ENCODE data around the gene MAP4K4. TPM values are rescaled to one million over a fixed set of nuclear protein-coding genes. Genes with fewer than 3 reads are reported as not detected.

The MAP4K4 gene
- total RNA-seq, 1 experiment from 2014 or later = 132 TPM

DNA sequence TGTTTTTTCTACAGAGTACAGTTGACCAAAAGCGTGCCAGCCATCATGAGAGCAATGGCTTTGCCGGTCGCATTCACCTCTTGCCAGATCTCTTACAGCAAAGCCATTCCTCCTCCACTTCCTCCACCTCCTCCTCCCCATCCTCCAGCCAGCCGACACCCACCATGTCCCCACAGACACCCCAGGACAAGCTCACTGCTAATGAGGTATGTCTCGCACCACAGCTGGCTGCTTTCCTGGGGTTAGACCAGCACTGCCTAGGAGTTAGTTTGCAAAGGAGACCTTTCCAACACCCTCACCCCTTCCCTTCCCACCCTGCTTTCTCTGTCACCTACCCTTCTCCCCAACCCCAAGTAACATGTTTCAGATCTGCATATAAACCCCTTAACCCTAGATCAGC lies 174.0 kb downstream of the MAP4K4 start:
- H3K4me1 ChIP-seq (ENCODE audit: insufficient read depth, low read length) = no peaks in the 10 kb centered on the region
- no peak overlapping the region for H3K27ac ChIP-seq (ENCODE audit: insufficient read length, low read depth, low read length)
- WGBS (ENCODE audit: extremely low coverage, insufficient read length, low lambda C conversion rate) = no CpG with 5 or more reads among the region's 5 CpGs
- H2AFZ ChIP-seq (ENCODE audit: low read length) = no peak overlapping the region
- H4K20me1 ChIP-seq (ENCODE audit: control insufficient read depth, insufficient read depth, insufficient read length) = no peaks in the 10 kb centered on the region
- no peak overlapping the region for H2BK12ac ChIP-seq (ENCODE audit: insufficient read length, low read depth, low read length)
- no peak overlapping the region for H4K5ac ChIP-seq (ENCODE audit: insufficient read length, low read depth, low read length)
- no peak overlapping the region for H3K4ac ChIP-seq (ENCODE audit: low read depth, low read length)
- H4K91ac ChIP-seq (ENCODE audit: insufficient read length, low read depth, low read length) = no peak overlapping the region
- no peak overlapping the region for H3K23ac ChIP-seq (ENCODE audit: insufficient read length, low read depth, low read length)
- H3K18ac ChIP-seq (ENCODE audit: insufficient read length, low read depth, low read length) = no peak overlapping the region
- H3K79me1 ChIP-seq (ENCODE audit: insufficient read depth, low read depth, low read length, poor library complexity, severe bottlenecking) = no peaks in the 10 kb centered on the region
- H2AK5ac ChIP-seq (ENCODE audit: insufficient read length, low read length) = no peak overlapping the region
- H3K79me2 ChIP-seq (ENCODE audit: insufficient read depth, low read length) = no peaks in the 10 kb centered on the region; the same call in 1 of the 2 replicates
- H3K9ac ChIP-seq (ENCODE audit: extremely low read depth, insufficient read length, low read length) = no peak overlapping the region
- H2BK15ac ChIP-seq (ENCODE audit: low read depth, low read length) = no peak overlapping the region
- H3K56ac ChIP-seq (ENCODE audit: insufficient read length, low read depth, low read length) = no peak overlapping the region
- H3K4me2 ChIP-seq (ENCODE audit: insufficient read depth, insufficient read length, low read length) = no peak overlapping the region
- H2BK120ac ChIP-seq (ENCODE audit: low read depth, low read length, poor library complexity, severe bottlenecking) = no peak overlapping the region
- no peak for DNase-seq
- no peak overlapping the region for H2BK20ac ChIP-seq (ENCODE audit: low read depth, low read length, poor library complexity, severe bottlenecking)
- H3K36me3 Mint-ChIP-seq (ENCODE audit: insufficient read depth in 1 of 3, low read depth in 3 of 3) = peaks cover 38 to 88% (median 87%) of the 10 kb centered on the region in 3 experiments; a peak in 6 of 7 replicates
- peaks cover 13% of the 10 kb centered on the region in 2 experiments; a peak in 3 of 4 replicates for H3K4me1 Mint-ChIP-seq
- H3K9me3 Mint-ChIP-seq = no peaks in the 10 kb centered on the region
- H3K4me3 Mint-ChIP-seq = no peak overlapping the region
- H3K27me3 ChIP-seq (ENCODE audit: insufficient read depth, low read length) = no peaks in the 10 kb centered on the region
- H4K8ac ChIP-seq (replicated peaks; ENCODE audit: insufficient read length, low read depth, low read length) = no peak overlapping the region
- H3T11ph ChIP-seq (ENCODE audit: low read length) = no peak overlapping the region
- no peaks in the 10 kb centered on the region for H3K23me2 ChIP-seq (ENCODE audit: insufficient read length, low read depth, low read length, poor library complexity, severe bottlenecking)
- H2BK5ac ChIP-seq (ENCODE audit: insufficient read length, low read length) = no peak overlapping the region
- TF ChIP-seq, protein P1, sequence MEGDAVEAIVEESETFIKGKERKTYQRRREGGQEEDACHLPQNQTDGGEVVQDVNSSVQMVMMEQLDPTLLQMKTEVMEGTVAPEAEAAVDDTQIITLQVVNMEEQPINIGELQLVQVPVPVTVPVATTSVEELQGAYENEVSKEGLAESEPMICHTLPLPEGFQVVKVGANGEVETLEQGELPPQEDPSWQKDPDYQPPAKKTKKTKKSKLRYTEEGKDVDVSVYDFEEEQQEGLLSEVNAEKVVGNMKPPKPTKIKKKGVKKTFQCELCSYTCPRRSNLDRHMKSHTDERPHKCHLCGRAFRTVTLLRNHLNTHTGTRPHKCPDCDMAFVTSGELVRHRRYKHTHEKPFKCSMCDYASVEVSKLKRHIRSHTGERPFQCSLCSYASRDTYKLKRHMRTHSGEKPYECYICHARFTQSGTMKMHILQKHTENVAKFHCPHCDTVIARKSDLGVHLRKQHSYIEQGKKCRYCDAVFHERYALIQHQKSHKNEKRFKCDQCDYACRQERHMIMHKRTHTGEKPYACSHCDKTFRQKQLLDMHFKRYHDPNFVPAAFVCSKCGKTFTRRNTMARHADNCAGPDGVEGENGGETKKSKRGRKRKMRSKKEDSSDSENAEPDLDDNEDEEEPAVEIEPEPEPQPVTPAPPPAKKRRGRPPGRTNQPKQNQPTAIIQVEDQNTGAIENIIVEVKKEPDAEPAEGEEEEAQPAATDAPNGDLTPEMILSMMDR (conservative IDR thresholded peaks at IDR 0.05) = no peak
- no peaks in the 10 kb centered on the region for H3K9me3 ChIP-seq (ENCODE audit: control insufficient read depth, low read depth, low read length)
- no peaks in the 10 kb centered on the region for H3K27me3 Mint-ChIP-seq (ENCODE audit: low read depth)
- H3K27ac Mint-ChIP-seq = peak overlapping the region in 2 of 3 experiments; percentile 76 to 81; a peak in 2 of 7 replicates
- no peak overlapping the region; the same call in 1 of the 2 replicates for H3K14ac ChIP-seq (ENCODE audit: insufficient read depth, low read length)

All from H9 (cell line).